Endothelial cell (in vitro differentiated cells): ENCODE measurements around the gene CCSER1. TPM values are rescaled to one million over a fixed set of nuclear protein-coding genes. Genes with fewer than 3 reads are reported as not detected.

Experiments
- DNase-seq: peaks from one replicate; pipeline ENCODE4 v3.0.0; 2021; ENCODE audit warnings: low spot score
- H3K27ac Mint-ChIP-seq: one replicate; pipeline ENCODE4 v1.8.0; 2021; ENCODE audit warnings: mixed read lengths, inconsistent platforms; ENCODE audit not compliant: unreplicated experiment
- H3K27me3 Mint-ChIP-seq: one replicate; pipeline ENCODE4 v1.8.0; 2021; ENCODE audit warnings: mild to moderate bottlenecking, moderate library complexity, mixed read lengths, inconsistent platforms; ENCODE audit not compliant: unreplicated experiment
- H3K36me3 Mint-ChIP-seq: one replicate; pipeline ENCODE4 v1.8.0; 2021; ENCODE audit warnings: mild to moderate bottlenecking, low read depth, mixed read lengths, inconsistent platforms; ENCODE audit not compliant: unreplicated experiment
- H3K4me1 Mint-ChIP-seq: one replicate; pipeline ENCODE4 v1.8.0; 2021; ENCODE audit warnings: mild to moderate bottlenecking, mixed read lengths, inconsistent platforms; ENCODE audit not compliant: unreplicated experiment
- H3K4me3 Mint-ChIP-seq: one replicate; pipeline ENCODE4 v1.8.0; 2021; ENCODE audit warnings: mild to moderate bottlenecking, mixed read lengths, inconsistent platforms; ENCODE audit not compliant: unreplicated experiment
- H3K9me3 Mint-ChIP-seq: one replicate; pipeline ENCODE4 v1.8.0; 2021; ENCODE audit warnings: mixed read lengths, inconsistent platforms; ENCODE audit not compliant: unreplicated experiment
- CTCF ChIP-seq: fragments of 200-600 bp; sonication (generic); IDR thresholded peaks from one replicate; pipeline ENCODE4 v1.5.0; 2021; ENCODE audit warnings: antibody characterized with exemption; ENCODE audit not compliant: unreplicated experiment
- total RNA-seq: library from RNA; stranded (reverse); fragmentation: NEBNext Ultra II Directional; extraction: Animal tissue kit (Norgen Biotek cat#: 25700); gene quantifications from one replicate; pipeline ENCODE4 v1.2.1, GENCODE V29; 2021; ENCODE audit not compliant: unreplicated experiment

The CCSER1 gene
- total RNA-seq, 1 donor from 2014 or later = 3.0 TPM

- Mint-ChIP-seq H3K36me3 (no peaks in the 10 kb centered on the region), H3K4me3 (no peak overlapping the region), H3K4me1 (no peaks in the 10 kb centered on the region), H3K9me3 (no peaks in the 10 kb centered on the region), H3K27me3 (peaks cover 2% of the 10 kb centered on the region), H3K27ac (no peak overlapping the region)
- no peak for DNase-seq
- no peak for TF ChIP-seq CTCF
These were observed 1093.1 kb downstream of the CCSER1 start for GRCh38 chr4:91220315-91220714.

GRCh38 chr4:91222014-91222413, 1094.8 kb downstream of the CCSER1 start:
- H3K9me3 Mint-ChIP-seq = no peaks in the 10 kb centered on the region
- no peaks in the 10 kb centered on the region for H3K36me3 Mint-ChIP-seq
- H3K27ac Mint-ChIP-seq = no peak overlapping the region
- H3K4me1 Mint-ChIP-seq = no peaks in the 10 kb centered on the region
- no peak overlapping the region for H3K4me3 Mint-ChIP-seq
- H3K27me3 Mint-ChIP-seq = no peaks in the 10 kb centered on the region
- no peak for TF ChIP-seq CTCF
- no peak for DNase-seq

GRCh38 chr4:91226867-91227266, 1099.7 kb downstream of the CCSER1 start:
- no peaks in the 10 kb centered on the region for H3K36me3 Mint-ChIP-seq

GRCh38 chr4:91228659-91229058, 1101.5 kb downstream of the CCSER1 start:
- TF ChIP-seq CTCF = no peak
- H3K27ac Mint-ChIP-seq = no peak overlapping the region
- no peak for DNase-seq
- H3K9me3 Mint-ChIP-seq = no peaks in the 10 kb centered on the region
- H3K27me3 Mint-ChIP-seq = no peaks in the 10 kb centered on the region
- no peak overlapping the region for H3K4me3 Mint-ChIP-seq
- no peaks in the 10 kb centered on the region for H3K36me3 Mint-ChIP-seq
- no peaks in the 10 kb centered on the region for H3K4me1 Mint-ChIP-seq

More at GRCh38 chr4:91226867-91227266, 1099.7 kb downstream of the CCSER1 start:
- Mint-ChIP-seq H3K9me3 (no peaks in the 10 kb centered on the region), H3K4me3 (no peak overlapping the region), H3K4me1 (no peaks in the 10 kb centered on the region), H3K27me3 (no peaks in the 10 kb centered on the region), H3K27ac (no peak overlapping the region)
- no peak for TF ChIP-seq CTCF
- DNase-seq = no peak

GRCh38 chr4:91233164-91233563, 1106.0 kb downstream of the CCSER1 start:
- Mint-ChIP-seq H3K36me3 (no peaks in the 10 kb centered on the region), H3K27ac (no peak overlapping the region), H3K9me3 (no peaks in the 10 kb centered on the region), H3K4me3 (no peak overlapping the region), H3K27me3 (peaks cover 1% of the 10 kb centered on the region), H3K4me1 (no peaks in the 10 kb centered on the region)
- no peak for DNase-seq
- no peak for TF ChIP-seq CTCF
